H1 (cell line): ENCODE data around the gene C3orf38. TPM values are rescaled to one million over a fixed set of nuclear protein-coding genes. Genes with fewer than 3 reads are reported as not detected.

ENCODE experiments used
- CTCF ChIA-PET: fragments of 300-600 bp; sonication (Branson Sonifier 250); formaldehyde crosslinking; loops from one replicate; lab custom pipeline; 2021; ENCODE audit not compliant: partially characterized antibody; lab: Charles Lee
- POLR2A ChIA-PET: fragments of 300-600 bp; sonication (Branson Sonifier 250); formaldehyde crosslinking; loops from one replicate; lab custom pipeline; 2021; ENCODE audit warnings: inconsistent platforms; ENCODE audit not compliant: partially characterized antibody; lab: Charles Lee
- DNase-seq, 2 experiments: peaks; one replicate each; pipeline versions ENCODE4 v3.0.0 to v3.0.0-alpha.2; 2010 to 2022; ENCODE audit warnings: low spot score in 2 of 2, low read depth in 1 of 2, mixed read lengths in 1 of 2
- FAIRE-seq: peaks from 2 replicates; lab custom pipeline; 2011; peaks lifted over from hg19 to GRCh38; lab: Jason Lieb, UNC
- H2AFZ ChIP-seq: 2 replicates; pipeline ENCODE4 v1.8.1; 2012; ENCODE audit warnings: low read length, inconsistent platforms
- H2AK5ac ChIP-seq: 2 replicates; pipeline ENCODE4 v1.6.1; 2013; ENCODE audit warnings: low read depth, low read length
- H2BK120ac ChIP-seq: replicated peaks from 2 replicates; pipeline ENCODE3; 2013; ENCODE audit warnings: low read depth, low read length, inconsistent platforms
- H2BK12ac ChIP-seq: 2 replicates; pipeline ENCODE4 v1.6.1; 2013; ENCODE audit warnings: low read depth, low read length
- H2BK15ac ChIP-seq: 2 replicates; pipeline ENCODE4 v1.6.1; 2013; ENCODE audit warnings: low read length
- H2BK20ac ChIP-seq: 2 replicates; pipeline ENCODE4 v1.6.1; 2013; ENCODE audit warnings: low read length
- H2BK5ac ChIP-seq: 2 replicates; pipeline ENCODE4 v1.6.1; 2013; ENCODE audit warnings: low read depth, low read length
- H3K14ac ChIP-seq: 2 replicates; pipeline ENCODE4 v1.6.1; 2013; ENCODE audit warnings: inconsistent platforms; ENCODE audit not compliant: insufficient read length
- H3K18ac ChIP-seq: 2 replicates; pipeline ENCODE4 v1.6.1; 2013; ENCODE audit warnings: low read length; ENCODE audit errors: extremely low read depth
- H3K23ac ChIP-seq: 2 replicates; pipeline ENCODE4 v1.6.1; 2013; ENCODE audit warnings: inconsistent platforms; ENCODE audit not compliant: insufficient read length
- H3K23me2 ChIP-seq: 2 replicates; pipeline ENCODE4 v1.6.1; 2013; ENCODE audit warnings: low read depth, low read length
- H3K27ac ChIP-seq: 2 replicates; pipeline ENCODE4 v1.6.1; 2011; ENCODE audit warnings: low read depth, low read length, inconsistent platforms
- H3K27me3 ChIP-seq, 4 experiments: replicated peaks in 1 of 4; 1 replicate in 1 of 4; 2 replicates in 3 of 4; pipeline versions ENCODE4 v1.6.1 to v1.8.1; 2011 to 2013; ENCODE audit warnings: low read length in 3 of 4, mild to moderate bottlenecking in 3 of 4, inconsistent platforms in 2 of 4, mixed read lengths in 2 of 4, moderate library complexity in 1 of 4; ENCODE audit not compliant: control insufficient read depth in 3 of 4, insufficient read depth in 3 of 4; ENCODE audit errors: extremely low read depth in 1 of 4
- H3K36me3 ChIP-seq, 4 experiments: 2 replicates each; pipeline versions ENCODE4 v1.6.1 to v1.8.1; 2011 to 2013; ENCODE audit warnings: mild to moderate bottlenecking in 4 of 4, low read length in 3 of 4, moderate library complexity in 2 of 4, control low read depth in 1 of 4, inconsistent platforms in 1 of 4; ENCODE audit not compliant: insufficient read depth in 4 of 4, control insufficient read depth in 2 of 4
- H3K4ac ChIP-seq: replicated peaks from 2 replicates; pipeline ENCODE3; 2013; ENCODE audit warnings: low read length, low read depth, mixed read lengths, inconsistent platforms; ENCODE audit not compliant: insufficient read length
- H3K4me1 ChIP-seq, 4 experiments: replicated peaks in 1 of 4; 1 replicate in 1 of 4; 2 replicates in 3 of 4; pipeline versions ENCODE4 v1.6.1 to v1.8.1; 2011 to 2013; ENCODE audit warnings: low read length in 3 of 4, inconsistent platforms in 2 of 4, mixed read lengths in 1 of 4; ENCODE audit not compliant: insufficient read depth in 4 of 4, control insufficient read depth in 3 of 4
- H3K4me2 ChIP-seq, 2 experiments: 2 replicates each; pipeline versions ENCODE4 v1.6.1 to v1.8.1; 2011 to 2013; ENCODE audit warnings: low read depth in 2 of 2, low read length in 2 of 2, control low read depth in 1 of 2, inconsistent platforms in 1 of 2, mild to moderate bottlenecking in 1 of 2; ENCODE audit not compliant: insufficient read depth in 1 of 2
- H3K4me3 ChIP-seq, 4 experiments: fragments of 200-600, 300-600 bp in 1 of 4; sonication (generic), shearing (Covaris generic), sonication (Bioruptor Twin) in 1 of 4; 2 replicates each; pipeline versions ENCODE4 v1.5.1 to v1.8.1; 2011 to 2016; ENCODE audit warnings: low read length in 4 of 4, low read depth in 3 of 4, control low read depth in 2 of 4, inconsistent platforms in 2 of 4, mild to moderate bottlenecking in 2 of 4, mixed read lengths in 1 of 4, moderate library complexity in 1 of 4; ENCODE audit not compliant: insufficient read depth in 2 of 4; ENCODE audit errors: extremely low read depth in 1 of 4
- H3K56ac ChIP-seq: replicated peaks from 2 replicates; pipeline ENCODE3; 2013; ENCODE audit warnings: low read depth, mild to moderate bottlenecking, mixed read lengths, low read length, inconsistent platforms; ENCODE audit not compliant: insufficient read length
- H3K79me1 ChIP-seq: 2 replicates; pipeline ENCODE4 v1.6.1; 2013; ENCODE audit warnings: low read depth, low read length, control low read depth
- H3K79me2 ChIP-seq, 2 experiments: 2 replicates each; pipeline versions ENCODE4 v1.6.1 to v1.8.1; 2012 to 2013; ENCODE audit warnings: low read length in 2 of 2, mild to moderate bottlenecking in 2 of 2, inconsistent platforms in 1 of 2; ENCODE audit not compliant: insufficient read depth in 2 of 2, control insufficient read depth in 1 of 2
- H3K9ac ChIP-seq, 4 experiments: replicated peaks in 1 of 4; 1 replicate in 1 of 4; 2 replicates in 3 of 4; pipeline versions ENCODE4 v1.6.1 to v1.8.1; 2011 to 2013; ENCODE audit warnings: low read depth in 3 of 4, low read length in 3 of 4, control low read depth in 2 of 4, mild to moderate bottlenecking in 2 of 4, moderate library complexity in 2 of 4, inconsistent platforms in 1 of 4; ENCODE audit errors: extremely low read depth in 1 of 4
- H3K9me3 ChIP-seq, 2 experiments: 2 replicates each; pipeline versions ENCODE4 v1.6.1 to v1.8.1; 2012 to 2013; ENCODE audit warnings: mild to moderate bottlenecking in 2 of 2, moderate library complexity in 2 of 2, control low read depth in 1 of 2, inconsistent platforms in 1 of 2, low read depth in 1 of 2, low read length in 1 of 2, mixed read lengths in 1 of 2; ENCODE audit not compliant: insufficient read depth in 2 of 2
- H4K20me1 ChIP-seq, 2 experiments: replicated peaks in 1 of 2; 2 replicates each; pipeline versions ENCODE3 to v1.8.1; 2011 to 2013; ENCODE audit warnings: inconsistent platforms in 2 of 2, low read length in 2 of 2, mild to moderate bottlenecking in 1 of 2; ENCODE audit not compliant: insufficient read depth in 2 of 2, control insufficient read depth in 1 of 2
- H4K5ac ChIP-seq: 2 replicates; pipeline ENCODE4 v1.6.1; 2013; ENCODE audit warnings: low read length, low read depth, mixed read lengths, inconsistent platforms; ENCODE audit not compliant: insufficient read length
- H4K8ac ChIP-seq: 2 replicates; pipeline ENCODE4 v1.8.0; 2013; ENCODE audit warnings: mild to moderate bottlenecking, moderate library complexity, low read length, inconsistent platforms; ENCODE audit not compliant: insufficient read depth; ENCODE audit errors: extremely low read depth
- H4K91ac ChIP-seq: replicated peaks from 2 replicates; pipeline ENCODE3; 2013; ENCODE audit warnings: low read length, mixed read lengths, inconsistent platforms; ENCODE audit not compliant: insufficient read length
- CBX8 ChIP-seq: fragments of 300-800, 300-1000 bp; sonication (generic); IDR thresholded peaks from 2 replicates; pipeline ENCODE4 v1.7.1; 2016; ENCODE audit warnings: low read depth, low read length, borderline replicate concordance
- EZH2 ChIP-seq: fragments of 200-600 bp; sonication (generic); IDR thresholded peaks from 2 replicates; pipeline ENCODE4 v1.7.1; 2012; ENCODE audit warnings: low read depth, mild to moderate bottlenecking, moderate library complexity, low read length, inconsistent platforms; ENCODE audit not compliant: severe bottlenecking
- WGBS, 2 experiments: shearing (Covaris generic) in 1 of 2; methylation state at CpG; one replicate each; pipeline versions ENCODE4 v1.1.6 to v1.1.7; 2013 to 2015; ENCODE audit warnings: low lambda C conversion rate in 2 of 2, mixed read lengths in 2 of 2, inconsistent platforms in 1 of 2, low coverage in 1 of 2, missing lambda C conversion rate in 1 of 2; ENCODE audit not compliant: insufficient replicate concordance in 2 of 2, insufficient coverage in 1 of 2, insufficient read length in 1 of 2; ENCODE audit errors: extremely low coverage in 1 of 2, missing lambda C conversion rate in 1 of 2; 5-methylcytosine and 5-hydroxymethylcytosine counted together
- polyA plus RNA-seq, 7 experiments: library from polyadenylated mRNA; depleted of rRNA in 3 of 7; stranded (reverse) in 5 of 7; unstranded in 2 of 7; fragments of >200 nt in 5 of 7; fragments of 200-250 nt in 2 of 7; gene quantifications; 1 replicate in 5 of 7; 2 replicates in 1 of 7; 4 replicates in 1 of 7; pipeline versions ENCODE4 v1.2.1 to v1.2.3, GENCODE V29; 2011 to 2013; ENCODE audit warnings: missing spikeins in 2 of 7, mixed read lengths in 2 of 7
- total RNA-seq: library from RNA; stranded (reverse); fragmentation: NEBNext Ultra II Directional; extraction: Animal tissue kit (Norgen Biotek cat#: 25700); gene quantifications from 2 replicates; pipeline ENCODE4 v1.2.1, GENCODE V29; 2021

The C3orf38 gene
- total and polyA plus RNA-seq, 2 of the 8 experiments (the other 6 are each of a cell fraction or from before 2014, with no cell fraction given) = 8.6 to 32.1 TPM

DNA sequence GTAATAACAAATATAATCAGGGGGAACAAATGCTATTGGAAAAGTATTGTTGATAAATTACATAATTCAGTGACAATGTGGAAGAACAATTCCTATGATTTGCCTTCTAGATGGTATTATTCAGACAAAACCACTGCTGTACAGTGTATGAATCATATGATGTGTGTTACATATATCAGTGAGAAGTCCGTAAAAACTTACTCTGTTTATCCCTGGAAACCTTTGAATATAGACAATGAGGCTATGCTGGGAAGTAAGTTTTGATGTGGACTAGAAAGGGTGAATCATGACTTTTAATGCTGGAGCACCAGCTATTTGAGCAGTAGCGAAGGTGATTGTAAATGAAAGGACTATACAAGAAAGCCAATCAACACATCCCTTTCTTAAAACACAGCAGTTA lies 17.9 kb downstream of the C3orf38 start:
- no peaks in the 10 kb centered on the region for H3K27me3 ChIP-seq
- H2AK5ac ChIP-seq = no peak overlapping the region
- no peak overlapping the region for H3K4me2 ChIP-seq
- no peak for DNase-seq
- no peak overlapping the region for H3K14ac ChIP-seq
- no peak overlapping the region for H2BK12ac ChIP-seq
- no peak overlapping the region for H3K27ac ChIP-seq
- no peaks in the 10 kb centered on the region; the same call in 1 of the 2 replicates for H3K79me1 ChIP-seq
- TF ChIP-seq EZH2 = no peak
- no peak for TF ChIP-seq CBX8
- no peaks in the 10 kb centered on the region for H3K23me2 ChIP-seq
- H3K9me3 ChIP-seq = no peaks in the 10 kb centered on the region
- no peak overlapping the region for H3K56ac ChIP-seq
- no peak overlapping the region for H2AFZ ChIP-seq
- WGBS, 2 experiments = 90% methylated on average over 2 of the region's 2 CpGs; no CpG with 5 or more reads in 1 of the 2 experiments
- ChIA-PET CTCF (interaction anchor here (0.9 kb wide), 1 partner anchor 13 kb away, joined by 3 read pairs; no protein-coding TSS in a partner anchor), POLR2A (interaction anchor here (2.3 kb wide), 1 partner anchor 8 kb away, joined by 4 read pairs; no protein-coding TSS in a partner anchor)
- no peak overlapping the region for H3K9ac ChIP-seq
- H2BK15ac ChIP-seq = no peak overlapping the region
- H4K5ac ChIP-seq = no peak overlapping the region
- no peak overlapping the region for H2BK20ac ChIP-seq
- no peak overlapping the region for H3K18ac ChIP-seq
- H4K91ac ChIP-seq = no peak overlapping the region
- no peak overlapping the region for H3K4me3 ChIP-seq
- no peak overlapping the region for H4K8ac ChIP-seq
- no peak overlapping the region for H3K4ac ChIP-seq
- no peaks in the 10 kb centered on the region for H3K4me1 ChIP-seq
- no peaks in the 10 kb centered on the region for H4K20me1 ChIP-seq
- no peak overlapping the region for H2BK5ac ChIP-seq
- H3K36me3 ChIP-seq = peaks cover 0 to under 1% (median 0%) of the 10 kb centered on the region in 4 experiments; a peak in 1 of 8 replicates
- no peak for FAIRE-seq
- no peak overlapping the region for H3K23ac ChIP-seq
- H3K79me2 ChIP-seq = peaks cover 0 to 6% of the 10 kb centered on the region in 2 experiments; a peak in 2 of 4 replicates
- no peak overlapping the region for H2BK120ac ChIP-seq
